ENCODE results near the gene TEX11.
"Not testable (repeated sequence)": the region's sequence is repeated elsewhere in the genome, so short reads cannot be mapped to it uniquely, and the experiment has no call there.

GRCh38 chrX:70843620-70844019 lies 64.9 kb downstream of the TEX11 start:
- not testable (repeated sequence) for TF ChIP-seq CTCF (IDR thresholded peaks at IDR 0.05; ENCODE audit: low read length); EZH2phosphoT487 (IDR thresholded peaks at IDR 0.05; ENCODE audit: low read length); EZH2 (optimal IDR thresholded peaks at IDR 0.05; ENCODE audit: low read depth, low read length)

Measured in MM.1S (cell line).